DOHH2 (cell line): ENCODE data around the gene TNXB.

Experiments used
- H3F3A ChIP-seq: fragments of 200-600 bp; sonication (generic), shearing (Covaris generic); 2 replicates; pipeline ENCODE4 v1.6.0; 2016; ENCODE audit warnings: antibody characterized with exemption, mild to moderate bottlenecking; ENCODE audit not compliant: control insufficient read depth, insufficient read depth
- H3K27ac ChIP-seq: fragments of 200-600 bp; sonication (generic); 2 replicates; pipeline ENCODE4 v1.5.1; 2014; ENCODE audit warnings: low read depth, mild to moderate bottlenecking, low read length, moderate library complexity
- H3K27me3 ChIP-seq: fragments of 200-600 bp; sonication (generic); 2 replicates; pipeline ENCODE4 v1.6.1; 2014; ENCODE audit warnings: mild to moderate bottlenecking, low read length, mixed read lengths; ENCODE audit not compliant: control insufficient read depth
- H3K36me3 ChIP-seq: fragments of 200-600 bp; sonication (generic); 2 replicates; pipeline ENCODE4 v1.6.1; 2014; ENCODE audit warnings: mild to moderate bottlenecking, low read length, moderate library complexity, mixed read lengths; ENCODE audit not compliant: control insufficient read depth
- H3K4me1 ChIP-seq: fragments of 200-600 bp; sonication (generic); 2 replicates; pipeline ENCODE4 v1.6.1; 2014; ENCODE audit warnings: mild to moderate bottlenecking, low read length, mixed read lengths; ENCODE audit not compliant: control insufficient read depth
- H3K4me2 ChIP-seq: fragments of 200-600 bp; sonication (generic); 2 replicates; pipeline ENCODE4 v1.6.0; 2014; ENCODE audit warnings: mild to moderate bottlenecking, low read length, moderate library complexity
- H3K4me3 ChIP-seq: fragments of 200-600 bp; sonication (generic); 2 replicates; pipeline ENCODE4 v1.5.1; 2014; ENCODE audit warnings: mild to moderate bottlenecking, low read length, mixed read lengths
- H3K79me2 ChIP-seq: fragments of 200-600 bp; sonication (generic); 2 replicates; pipeline ENCODE4 v1.6.1; 2014; ENCODE audit warnings: mild to moderate bottlenecking, low read length, mixed read lengths; ENCODE audit not compliant: control insufficient read depth
- H3K9me2 ChIP-seq: fragments of 200-600 bp; sonication (generic); replicated peaks from 2 replicates; pipeline ENCODE4 v1.6.1; 2014; ENCODE audit warnings: mild to moderate bottlenecking, low read length, mixed read lengths; ENCODE audit not compliant: control insufficient read depth
- H3K9me3 ChIP-seq: fragments of 200-600 bp; sonication (generic); 2 replicates; pipeline ENCODE4 v1.6.1; 2014; ENCODE audit warnings: antibody characterized with exemption, low read length, mixed read lengths; ENCODE audit not compliant: control insufficient read depth, insufficient read depth
- H4K20me1 ChIP-seq: fragments of 200-600 bp; sonication (generic); 2 replicates; pipeline ENCODE4 v1.6.0; 2014; ENCODE audit warnings: low read depth, mild to moderate bottlenecking, antibody characterized with exemption, low read length, moderate library complexity; ENCODE audit not compliant: control insufficient read depth, insufficient read depth
- CTCF ChIP-seq: fragments of 200-600 bp; sonication (generic); IDR thresholded peaks from one replicate; pipeline ENCODE4 v1.5.1; 2014; ENCODE audit warnings: antibody characterized with exemption, mild to moderate bottlenecking, low read depth, low read length; ENCODE audit not compliant: poor library complexity, severe bottlenecking
- EZH2phosphoT487 ChIP-seq: fragments of 200-600 bp; sonication (generic); IDR thresholded peaks from 2 replicates; pipeline ENCODE4 v1.6.1; 2017; ENCODE audit warnings: borderline replicate concordance, mild to moderate bottlenecking, antibody characterized with exemption, low read length, moderate library complexity, mixed read lengths

TNXB gene

GRCh38 chr6:32074996-32075532 is 34.1 kb downstream of the TNXB start:
- no peaks in the 10 kb centered on the region for H3K9me2 ChIP-seq
- peaks cover 2% of the 10 kb centered on the region; the same call in 1 of the 2 replicates for H3K27me3 ChIP-seq
- H3K27ac ChIP-seq = no peak overlapping the region
- no peak overlapping the region for H3K4me3 ChIP-seq
- H4K20me1 ChIP-seq = no peaks in the 10 kb centered on the region
- H3F3A ChIP-seq = no peaks in the 10 kb centered on the region
- H3K36me3 ChIP-seq = no peaks in the 10 kb centered on the region
- TF ChIP-seq CTCF = no peak
- TF ChIP-seq EZH2phosphoT487 = no peak
- H3K4me2 ChIP-seq = no peak overlapping the region
- H3K4me1 ChIP-seq = no peaks in the 10 kb centered on the region
- no peaks in the 10 kb centered on the region for H3K9me3 ChIP-seq
- no peaks in the 10 kb centered on the region for H3K79me2 ChIP-seq

GRCh38 chr6:32073613-32074012 is 35.5 kb downstream of the TNXB start:
- Histone ChIP-seq H3K27me3 (peaks cover 2% of the 10 kb centered on the region; the same call in 1 of the 2 replicates), H3K4me2 (no peak overlapping the region), H3K9me3 (no peaks in the 10 kb centered on the region), H3K4me1 (no peaks in the 10 kb centered on the region), H3K9me2 (no peaks in the 10 kb centered on the region), H4K20me1 (no peaks in the 10 kb centered on the region), H3K79me2 (no peaks in the 10 kb centered on the region), H3K27ac (no peak overlapping the region), H3K4me3 (no peak overlapping the region), H3K36me3 (no peaks in the 10 kb centered on the region), H3F3A (no peaks in the 10 kb centered on the region)
- no peak for TF ChIP-seq EZH2phosphoT487

GRCh38 chr6:32073101-32073500 is 36.0 kb downstream of the TNXB start:
- H3K4me2 ChIP-seq = no peak overlapping the region
- no peaks in the 10 kb centered on the region for H4K20me1 ChIP-seq
- TF ChIP-seq EZH2phosphoT487 (no peak), CTCF (no peak)
- no peaks in the 10 kb centered on the region for H3F3A ChIP-seq
- no peak overlapping the region for H3K4me3 ChIP-seq
- H3K36me3 ChIP-seq = no peaks in the 10 kb centered on the region
- H3K9me3 ChIP-seq = no peaks in the 10 kb centered on the region
- no peak overlapping the region for H3K27ac ChIP-seq
- peaks cover 2% of the 10 kb centered on the region; the same call in 1 of the 2 replicates for H3K27me3 ChIP-seq
- H3K79me2 ChIP-seq = no peaks in the 10 kb centered on the region
- no peaks in the 10 kb centered on the region for H3K4me1 ChIP-seq
- no peaks in the 10 kb centered on the region for H3K9me2 ChIP-seq

GRCh38 chr6:32070814-32071543 is 38.2 kb downstream of the TNXB start:
- TF ChIP-seq EZH2phosphoT487 (no peak), CTCF (no peak)
- peaks cover 2% of the 10 kb centered on the region; the same call in 1 of the 2 replicates for H3K27me3 ChIP-seq
- H3K4me3 ChIP-seq = no peak overlapping the region
- H3K4me1 ChIP-seq = no peaks in the 10 kb centered on the region
- no peak overlapping the region for H3K27ac ChIP-seq
- H3F3A ChIP-seq = no peaks in the 10 kb centered on the region
- H3K79me2 ChIP-seq = no peaks in the 10 kb centered on the region
- no peaks in the 10 kb centered on the region for H3K9me2 ChIP-seq
- no peaks in the 10 kb centered on the region for H3K9me3 ChIP-seq
- H4K20me1 ChIP-seq = no peaks in the 10 kb centered on the region
- no peaks in the 10 kb centered on the region for H3K36me3 ChIP-seq
- H3K4me2 ChIP-seq = no peak overlapping the region
